M059J (cell line): ENCODE data around the gene LGR6. TPM values are rescaled to one million over a fixed set of nuclear protein-coding genes. Genes with fewer than 3 reads are reported as not detected.

Experiments
- DNase-seq: peaks from one replicate; pipeline ENCODE4 v3.0.0-alpha.2; 2012; ENCODE audit warnings: low read depth
- total RNA-seq: library from RNA; depleted of rRNA; stranded (reverse); fragments of >200 nt; shearing (Covaris generic); gene quantifications from 2 replicates; pipeline ENCODE4 v1.2.3, GENCODE V29; 2014

The LGR6 gene
- total RNA-seq, 1 experiment from 2014 or later = not detected

- DNase-seq = no peak
These were observed 95.4 kb downstream of the LGR6 start for GRCh38 chr1:202289009-202289408.

GRCh38 chr1:202291001-202291400 is 97.4 kb downstream of the LGR6 start:
- no peak for DNase-seq

GRCh38 chr1:202291961-202292712 is 98.5 kb downstream of the LGR6 start:
- peak; percentile 93 for DNase-seq

GRCh38 chr1:202292773-202293172 is 99.2 kb downstream of the LGR6 start:
- no peak for DNase-seq

GRCh38 chr1:202293569-202293968 is 100.0 kb downstream of the LGR6 start:
- no peak for DNase-seq

- no peak for DNase-seq
These were observed 108.6 kb downstream of the LGR6 start for GRCh38 chr1:202302166-202302565.

GRCh38 chr1:202304375-202304774 is 110.8 kb downstream of the LGR6 start:
- no peak for DNase-seq

GRCh38 chr1:202305168-202305567 is 111.6 kb downstream of the LGR6 start:
- DNase-seq = no peak

- no peak for DNase-seq
These were observed 113.1 kb downstream of the LGR6 start for GRCh38 chr1:202306535-202307345.

- no peak for DNase-seq
These were observed 116.6 kb downstream of the LGR6 start for GRCh38 chr1:202310071-202310725.

- no peak for DNase-seq
These were observed 117.1 kb downstream of the LGR6 start for GRCh38 chr1:202310746-202311145.

- DNase-seq = peak; percentile 31
These were observed 118.5 kb downstream of the LGR6 start for GRCh38 chr1:202311875-202312635.

- peak; percentile 65 for DNase-seq
These were observed 122.1 kb downstream of the LGR6 start for GRCh38 chr1:202315576-202316168.

GRCh38 chr1:202316186-202316585 is 122.6 kb downstream of the LGR6 start:
- no peak for DNase-seq

- no peak for DNase-seq
These were observed 124.6 kb downstream of the LGR6 start for GRCh38 chr1:202317941-202318925.

GRCh38 chr1:202319381-202320080 is 125.9 kb downstream of the LGR6 start:
- peak; percentile 29 for DNase-seq

GRCh38 chr1:202320081-202320405 is 126.4 kb downstream of the LGR6 start:
- DNase-seq = no peak

GRCh38 chr1:202323731-202324130 is 130.1 kb downstream of the LGR6 start:
- DNase-seq = no peak

GRCh38 chr1:202324646-202325045 is 131.0 kb downstream of the LGR6 start:
- no peak for DNase-seq

GRCh38 chr1:202329891-202330290 is 136.3 kb downstream of the LGR6 start:
- peak; percentile 23 for DNase-seq
